Measurements from ENCODE around the gene ADH4. TPM values are rescaled to one million over a fixed set of nuclear protein-coding genes. Genes with fewer than 3 reads are reported as not detected.

Gene ADH4
- total RNA-seq, 1 experiment from 2014 or later = 0.25 TPM

- Histone ChIP-seq H2AFZ (ENCODE audit: low read depth, low read length, poor library complexity, severe bottlenecking) (no peak overlapping the region), H3K4me1 (ENCODE audit: control insufficient read depth in 1 of 2, insufficient read depth in 2 of 2, low read length in 2 of 2) (no peaks in the 10 kb centered on the region), H3K9me2 (ENCODE audit: insufficient read depth) (peaks cover 3% of the 10 kb centered on the region; the same call in 1 of the 2 replicates), H3K36me3 (ENCODE audit: control insufficient read depth in 1 of 2, insufficient read depth in 2 of 2, low read length in 2 of 2) (no peaks in the 10 kb centered on the region), H4K20me1 (ENCODE audit: insufficient read depth) (no peaks in the 10 kb centered on the region), H3K27ac (ENCODE audit: low read depth, low read length) (no peak overlapping the region), H3K4me3 (replicated peaks in 1 of 2; ENCODE audit: low read depth in 1 of 2, low read length in 2 of 2) (no peak overlapping the region), H3K9ac (ENCODE audit: low read length) (no peak overlapping the region), H3K79me2 (ENCODE audit: insufficient read depth, low read length) (no peaks in the 10 kb centered on the region), H3K9me3 (ENCODE audit: control insufficient read depth in 1 of 2, insufficient read depth in 1 of 2, low read depth in 1 of 2, low read length in 2 of 2) (no peaks in the 10 kb centered on the region), H3K27me3 (ENCODE audit: insufficient read depth, low read length) (no peaks in the 10 kb centered on the region), H3K4me2 (ENCODE audit: low read length) (no peak overlapping the region)
- DNase-seq (ENCODE audit: low read depth, low spot score) (no peak), ATAC-seq (no peak)
- CTCF ChIA-PET = no interaction called here
- no peak for TF ChIP-seq POLR2AphosphoS5 (IDR thresholded peaks at IDR 0.05; ENCODE audit: low read depth, low read length)
- TF ChIP-seq EZH2phosphoT487 (IDR thresholded peaks at IDR 0.05; ENCODE audit: borderline replicate concordance) = no peak
- no peak for TF ChIP-seq TCF7L2 (IDR thresholded peaks at IDR 0.05; ENCODE audit: borderline replicate concordance, extremely low read depth, insufficient read depth, insufficient read length)
- TF ChIP-seq, protein P1, sequence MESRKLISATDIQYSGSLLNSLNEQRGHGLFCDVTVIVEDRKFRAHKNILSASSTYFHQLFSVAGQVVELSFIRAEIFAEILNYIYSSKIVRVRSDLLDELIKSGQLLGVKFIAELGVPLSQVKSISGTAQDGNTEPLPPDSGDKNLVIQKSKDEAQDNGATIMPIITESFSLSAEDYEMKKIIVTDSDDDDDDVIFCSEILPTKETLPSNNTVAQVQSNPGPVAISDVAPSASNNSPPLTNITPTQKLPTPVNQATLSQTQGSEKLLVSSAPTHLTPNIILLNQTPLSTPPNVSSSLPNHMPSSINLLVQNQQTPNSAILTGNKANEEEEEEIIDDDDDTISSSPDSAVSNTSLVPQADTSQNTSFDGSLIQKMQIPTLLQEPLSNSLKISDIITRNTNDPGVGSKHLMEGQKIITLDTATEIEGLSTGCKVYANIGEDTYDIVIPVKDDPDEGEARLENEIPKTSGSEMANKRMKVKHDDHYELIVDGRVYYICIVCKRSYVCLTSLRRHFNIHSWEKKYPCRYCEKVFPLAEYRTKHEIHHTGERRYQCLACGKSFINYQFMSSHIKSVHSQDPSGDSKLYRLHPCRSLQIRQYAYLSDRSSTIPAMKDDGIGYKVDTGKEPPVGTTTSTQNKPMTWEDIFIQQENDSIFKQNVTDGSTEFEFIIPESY (IDR thresholded peaks at IDR 0.05; ENCODE audit: extremely low read depth, insufficient replicate concordance, low read length) = no peak
- TF ChIP-seq SIN3A (IDR thresholded peaks at IDR 0.05; ENCODE audit: low read depth) = no peak
- TF ChIP-seq JUND (IDR thresholded peaks at IDR 0.05) = no peak
- no peak for TF ChIP-seq REST (IDR thresholded peaks at IDR 0.05; ENCODE audit: low read depth)
- TF ChIP-seq CEBPB (IDR thresholded peaks at IDR 0.05; ENCODE audit: low read depth) = no peak
- TF ChIP-seq SP1 (IDR thresholded peaks at IDR 0.05; ENCODE audit: low read depth) = no peak
- no peak for TF ChIP-seq MAX (IDR thresholded peaks at IDR 0.05)
- no peak for TF ChIP-seq EZH2 (IDR thresholded peaks at IDR 0.05)
- no peak for TF ChIP-seq CBX3 (IDR thresholded peaks at IDR 0.05; ENCODE audit: low read depth)
- no peak for TF ChIP-seq SRF (IDR thresholded peaks at IDR 0.05; ENCODE audit: low read depth)
- TF ChIP-seq ZFX (IDR thresholded peaks at IDR 0.05) = no peak
- TF ChIP-seq, protein P2, sequence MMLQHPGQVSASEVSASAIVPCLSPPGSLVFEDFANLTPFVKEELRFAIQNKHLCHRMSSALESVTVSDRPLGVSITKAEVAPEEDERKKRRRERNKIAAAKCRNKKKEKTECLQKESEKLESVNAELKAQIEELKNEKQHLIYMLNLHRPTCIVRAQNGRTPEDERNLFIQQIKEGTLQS (IDR thresholded peaks at IDR 0.05) = no peak
- TF ChIP-seq, protein P3, sequence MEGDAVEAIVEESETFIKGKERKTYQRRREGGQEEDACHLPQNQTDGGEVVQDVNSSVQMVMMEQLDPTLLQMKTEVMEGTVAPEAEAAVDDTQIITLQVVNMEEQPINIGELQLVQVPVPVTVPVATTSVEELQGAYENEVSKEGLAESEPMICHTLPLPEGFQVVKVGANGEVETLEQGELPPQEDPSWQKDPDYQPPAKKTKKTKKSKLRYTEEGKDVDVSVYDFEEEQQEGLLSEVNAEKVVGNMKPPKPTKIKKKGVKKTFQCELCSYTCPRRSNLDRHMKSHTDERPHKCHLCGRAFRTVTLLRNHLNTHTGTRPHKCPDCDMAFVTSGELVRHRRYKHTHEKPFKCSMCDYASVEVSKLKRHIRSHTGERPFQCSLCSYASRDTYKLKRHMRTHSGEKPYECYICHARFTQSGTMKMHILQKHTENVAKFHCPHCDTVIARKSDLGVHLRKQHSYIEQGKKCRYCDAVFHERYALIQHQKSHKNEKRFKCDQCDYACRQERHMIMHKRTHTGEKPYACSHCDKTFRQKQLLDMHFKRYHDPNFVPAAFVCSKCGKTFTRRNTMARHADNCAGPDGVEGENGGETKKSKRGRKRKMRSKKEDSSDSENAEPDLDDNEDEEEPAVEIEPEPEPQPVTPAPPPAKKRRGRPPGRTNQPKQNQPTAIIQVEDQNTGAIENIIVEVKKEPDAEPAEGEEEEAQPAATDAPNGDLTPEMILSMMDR (IDR thresholded peaks at IDR 0.05 in 2 of 3, conservative IDR thresholded peaks at IDR 0.05 in 1 of 3; ENCODE audit: borderline replicate concordance in 1 of 3, insufficient read depth in 1 of 3, low read depth in 2 of 3, low read length in 2 of 3) = no peak
- no peak for TF ChIP-seq ZNF274 (IDR thresholded peaks at IDR 0.05; ENCODE audit: low read depth, low read length)
- TF ChIP-seq EGR1 (IDR thresholded peaks at IDR 0.05; ENCODE audit: low read depth) = no peak
- no peak for TF ChIP-seq YY1 (IDR thresholded peaks at IDR 0.05; ENCODE audit: extremely low read depth, insufficient replicate concordance, low read depth, low read length)
- TF ChIP-seq POLR2A (IDR thresholded peaks at IDR 0.05; ENCODE audit: borderline replicate concordance, extremely low read depth, insufficient read depth, insufficient read length) = no peak
- intact Hi-C loops (cut with micrococcal nuclease) = no loop called here
- POLR2A ChIA-PET = no interaction called here
- BruUV-seq (replicated peaks) = no TSS peak
- RAD21 ChIA-PET (ENCODE audit: low non-redundant PET in 1 of 2, low total read pairs in 2 of 2, uncharacterized antibody in 2 of 2, unreplicated experiment in 2 of 2) = no interaction called here
These were observed 17.4 kb upstream of the ADH4 start for GRCh38 chr4:99161373-99162099.
